KMS-11 (cell line): ENCODE data around the gene DBNL.

Experiments used
- H2AFZ ChIP-seq: fragments of 200-600 bp; sonication (generic); 2 replicates; pipeline ENCODE4 v1.6.1; 2016; ENCODE audit warnings: antibody characterized with exemption, mixed run types, low read depth
- H3K27ac ChIP-seq: fragments of 200-600 bp; sonication (generic); 2 replicates; pipeline ENCODE4 v1.6.1; 2016; ENCODE audit warnings: mild to moderate bottlenecking, mixed run types
- H3K27me3 ChIP-seq: fragments of 200-600 bp; sonication (generic); 2 replicates; pipeline ENCODE4 v1.6.1; 2017; ENCODE audit warnings: mild to moderate bottlenecking, low read depth, mixed run types, moderate library complexity; ENCODE audit not compliant: insufficient read depth
- H3K36me3 ChIP-seq: fragments of 200-600 bp; sonication (generic); 2 replicates; pipeline ENCODE4 v1.6.1; 2017; ENCODE audit warnings: mild to moderate bottlenecking, mixed run types; ENCODE audit not compliant: insufficient read depth
- H3K4me1 ChIP-seq: fragments of 200-600 bp; sonication (generic); 2 replicates; pipeline ENCODE4 v1.6.1; 2016; ENCODE audit warnings: mild to moderate bottlenecking, low read depth, mixed run types; ENCODE audit not compliant: poor library complexity, severe bottlenecking
- H3K4me2 ChIP-seq: fragments of 200-600 bp; sonication (generic); 2 replicates; pipeline ENCODE4 v1.7.0; 2016; ENCODE audit warnings: mild to moderate bottlenecking, mixed run types
- H3K4me3 ChIP-seq: fragments of 200-600 bp; sonication (generic); IDR thresholded peaks from 2 replicates; pipeline ENCODE4 v1.6.1; 2017; ENCODE audit warnings: low read depth, low read length, mixed read lengths; ENCODE audit not compliant: insufficient read depth
- H3K79me2 ChIP-seq: fragments of 200-600 bp; sonication (generic); 2 replicates; pipeline ENCODE4 v1.6.1; 2016; ENCODE audit warnings: low read depth, mixed run types; ENCODE audit not compliant: insufficient read depth
- H3K9ac ChIP-seq: fragments of 200-600 bp; sonication (generic); 2 replicates; pipeline ENCODE4 v1.6.1; 2016; ENCODE audit warnings: mild to moderate bottlenecking, mixed run types
- H4K20me1 ChIP-seq: fragments of 200-600 bp; sonication (generic); 2 replicates; pipeline ENCODE4 v1.6.1; 2016; ENCODE audit warnings: mild to moderate bottlenecking, mixed run types; ENCODE audit not compliant: insufficient read depth
- CTCF ChIP-seq: fragments of 200-600 bp; sonication (generic); conservative IDR thresholded peaks from 2 replicates; pipeline ENCODE4 v1.6.1; 2017; ENCODE audit warnings: low read depth, mild to moderate bottlenecking, antibody characterized with exemption, low read length, moderate library complexity, mixed read lengths

DBNL gene

DNA sequence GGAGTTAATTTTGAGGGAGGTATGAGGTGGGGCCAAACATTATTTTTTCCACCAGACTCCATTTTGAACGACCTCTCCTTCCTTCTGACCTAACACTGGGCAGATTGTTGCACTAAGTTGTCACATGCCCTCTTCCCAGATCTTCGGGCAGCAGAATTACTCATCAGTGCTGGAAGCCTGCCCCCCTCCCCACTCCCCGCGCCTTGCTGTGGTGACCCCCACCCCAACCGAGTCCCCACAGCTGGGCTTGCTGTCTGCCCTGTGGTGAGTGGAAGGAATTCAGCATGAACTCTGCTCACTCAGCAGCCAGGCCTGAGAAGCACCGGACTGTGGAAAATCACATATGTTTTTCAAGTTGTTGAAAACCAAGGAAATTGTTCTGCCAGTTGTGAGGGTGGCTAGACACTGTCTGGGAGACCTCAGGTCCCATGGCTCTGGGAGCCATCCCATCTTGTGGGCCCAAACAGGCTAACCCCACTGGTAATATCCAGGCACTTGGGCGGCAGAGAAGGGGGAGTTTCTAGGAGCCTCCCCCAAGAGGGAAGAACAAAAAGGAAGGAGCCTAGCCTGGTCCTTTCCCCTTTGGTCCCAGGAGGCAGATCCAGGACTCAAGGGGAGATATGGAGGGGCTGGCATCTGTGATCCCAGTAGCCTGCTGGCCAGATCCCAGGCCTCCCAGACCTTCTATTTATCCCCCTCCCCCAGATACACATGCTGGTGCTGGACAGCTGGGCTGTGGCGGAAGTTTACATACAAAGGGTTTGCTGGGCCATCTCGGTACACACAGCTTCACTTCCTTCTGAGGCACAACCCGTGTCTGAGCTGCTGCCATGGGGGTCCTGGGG, 56.2 kb downstream of the DBNL start:
- H3K27me3 ChIP-seq: peaks cover 5% of the 10 kb centered on the region; the same call in 1 of the 2 replicates
- H3K79me2 ChIP-seq: no peaks in the 10 kb centered on the region
- no peak for TF ChIP-seq CTCF
- H3K9ac ChIP-seq: no peak overlapping the region
- peaks cover 15% of the 10 kb centered on the region for H3K4me1 ChIP-seq
- no peak overlapping the region for H2AFZ ChIP-seq
- no peaks in the 10 kb centered on the region for H4K20me1 ChIP-seq
- H3K4me3 ChIP-seq: no peak overlapping the region
- H3K36me3 ChIP-seq: no peaks in the 10 kb centered on the region
- no peak overlapping the region for H3K4me2 ChIP-seq
- no peak overlapping the region for H3K27ac ChIP-seq

GRCh38 chr7:44101303-44101965, 56.9 kb downstream of the DBNL start:
- H3K79me2 ChIP-seq: no peaks in the 10 kb centered on the region
- H3K4me1 ChIP-seq: peaks cover 15% of the 10 kb centered on the region
- no peaks in the 10 kb centered on the region for H3K36me3 ChIP-seq
- H3K4me2 ChIP-seq: no peak overlapping the region
- H4K20me1 ChIP-seq: no peaks in the 10 kb centered on the region
- H3K9ac ChIP-seq: no peak overlapping the region
- no peak for TF ChIP-seq CTCF
- no peak overlapping the region for H3K4me3 ChIP-seq
- no peak overlapping the region for H3K27ac ChIP-seq
- peaks cover 8% of the 10 kb centered on the region; the same call in 1 of the 2 replicates for H3K27me3 ChIP-seq
- H2AFZ ChIP-seq: no peak overlapping the region

- H2AFZ ChIP-seq: no peak overlapping the region
- peaks cover 12% of the 10 kb centered on the region for H3K4me1 ChIP-seq
- H3K27me3 ChIP-seq: peaks cover 8% of the 10 kb centered on the region; the same call in 1 of the 2 replicates
- no peak overlapping the region for H3K4me2 ChIP-seq
- H4K20me1 ChIP-seq: no peaks in the 10 kb centered on the region
- H3K27ac ChIP-seq: no peak overlapping the region
- H3K9ac ChIP-seq: no peak overlapping the region
- H3K4me3 ChIP-seq: no peak overlapping the region
- TF ChIP-seq CTCF: no peak
- no peaks in the 10 kb centered on the region for H3K79me2 ChIP-seq
- no peaks in the 10 kb centered on the region for H3K36me3 ChIP-seq
These were observed 57.7 kb downstream of the DBNL start for GRCh38 chr7:44101966-44102845.

DNA sequence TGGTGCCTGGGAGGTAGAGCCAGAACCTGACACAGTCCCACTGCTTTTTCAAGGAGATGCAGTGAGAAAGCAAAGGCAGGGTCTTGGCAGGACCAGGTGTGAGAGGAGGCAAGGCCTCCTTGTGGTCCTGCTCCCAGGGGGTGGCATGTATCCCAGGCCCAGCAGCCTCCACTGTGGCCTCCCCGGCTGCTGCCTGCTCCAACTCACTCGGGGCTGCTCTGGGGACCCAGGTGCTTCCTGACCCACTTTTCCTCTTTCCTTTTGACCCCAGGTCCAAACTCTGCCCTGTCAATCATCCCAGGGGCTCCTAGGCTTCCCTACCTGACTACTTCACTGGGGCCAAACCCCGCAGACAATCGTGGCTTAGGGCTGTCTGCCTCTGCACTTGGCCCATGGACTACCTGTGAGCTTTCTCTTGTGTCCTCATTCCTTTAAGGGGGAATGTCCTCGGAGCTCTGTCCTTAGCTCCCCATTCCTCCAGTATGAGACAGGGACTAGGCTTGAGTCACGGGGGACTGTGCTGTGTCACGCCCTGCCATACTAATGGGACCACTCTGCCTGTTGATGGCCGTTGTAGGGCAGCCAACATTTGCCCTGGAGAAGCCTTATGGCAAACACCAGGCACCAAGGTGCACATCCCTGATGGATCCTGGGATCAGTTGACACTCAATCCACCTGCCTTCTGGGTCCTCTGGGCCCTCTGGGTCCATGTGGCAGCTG, 58.5 kb downstream of the DBNL start:
- no peaks in the 10 kb centered on the region for H3K36me3 ChIP-seq
- no peaks in the 10 kb centered on the region for H3K79me2 ChIP-seq
- H2AFZ ChIP-seq: no peak overlapping the region
- no peak overlapping the region for H3K9ac ChIP-seq
- peaks cover 4% of the 10 kb centered on the region for H3K4me1 ChIP-seq
- no peaks in the 10 kb centered on the region for H4K20me1 ChIP-seq
- H3K4me3 ChIP-seq: no peak overlapping the region
- H3K4me2 ChIP-seq: no peak overlapping the region
- peaks cover 8% of the 10 kb centered on the region; the same call in 1 of the 2 replicates for H3K27me3 ChIP-seq
- TF ChIP-seq CTCF: no peak
- no peak overlapping the region for H3K27ac ChIP-seq
